SJCRH30 (cell line): ENCODE measurements around the gene PRKG1. TPM values are rescaled to one million over a fixed set of nuclear protein-coding genes. Genes with fewer than 3 reads are reported as not detected.
"Not testable (repeated sequence)": the region's sequence is repeated elsewhere in the genome, so short reads cannot be mapped to it uniquely, and the experiment has no call there.

Experiments used
- DNase-seq, 2 experiments: peaks; one replicate each; pipeline ENCODE4 v3.0.0-alpha.2; 2015 to 2020
- H3K27ac ChIP-seq: fragments of 250-450 bp; sonication (Bioruptor Pico); 2 replicates; pipeline ENCODE4 v1.5.1; 2020; ENCODE audit warnings: mild to moderate bottlenecking, moderate library complexity
- H3K27me3 ChIP-seq: fragments of 250-450 bp; sonication (Bioruptor Pico); 2 replicates; pipeline ENCODE4 v1.5.1; 2020; ENCODE audit warnings: mild to moderate bottlenecking, moderate library complexity
- H3K36me3 ChIP-seq: fragments of 250-450 bp; sonication (Bioruptor Pico); 2 replicates; pipeline ENCODE4 v1.5.1; 2020; ENCODE audit warnings: mild to moderate bottlenecking, moderate library complexity
- H3K4me1 ChIP-seq: fragments of 250-450 bp; sonication (Bioruptor Pico); 2 replicates; pipeline ENCODE4 v1.5.1; 2020; ENCODE audit warnings: mild to moderate bottlenecking, moderate library complexity
- H3K4me3 ChIP-seq: fragments of 250-450 bp; sonication (Bioruptor Pico); 2 replicates; pipeline ENCODE4 v1.5.1; 2020; ENCODE audit warnings: mild to moderate bottlenecking, moderate library complexity
- H3K9me3 ChIP-seq: fragments of 250-450 bp; sonication (Bioruptor Pico); replicated peaks from 2 replicates; pipeline ENCODE4 v1.5.1; 2020; ENCODE audit warnings: mild to moderate bottlenecking, moderate library complexity
- total RNA-seq: library from RNA; depleted of rRNA; stranded (reverse); fragments of >200 nt; shearing (Covaris generic); gene quantifications from 2 replicates; pipeline ENCODE4 v1.2.3, GENCODE V29; 2014

The PRKG1 gene
- total RNA-seq, 1 experiment from 2014 or later: 3.0 TPM

DNA sequence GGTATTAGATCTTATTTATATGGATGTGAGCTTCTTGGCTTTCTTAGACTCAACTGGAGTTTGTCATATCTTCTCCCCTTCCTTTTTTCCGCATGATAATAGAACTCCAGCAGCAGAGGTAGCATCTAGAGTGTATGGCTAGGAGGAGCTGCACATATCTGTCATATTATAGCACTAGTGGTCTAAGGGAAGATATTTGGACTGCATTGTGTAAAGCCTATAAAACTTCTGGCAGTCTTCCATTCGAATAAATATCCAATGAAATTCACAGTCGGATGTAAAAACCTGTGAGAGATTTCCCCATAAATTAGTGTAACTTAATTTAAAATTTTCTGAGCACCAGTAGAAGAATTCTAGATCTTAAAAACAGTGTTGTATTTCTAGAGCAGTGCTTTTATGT is 123.9 kb downstream of the PRKG1 start:
- Histone ChIP-seq H3K27me3 (no peaks in the 10 kb centered on the region), H3K36me3 (no peaks in the 10 kb centered on the region)
- DNase-seq: no peak

DNA sequence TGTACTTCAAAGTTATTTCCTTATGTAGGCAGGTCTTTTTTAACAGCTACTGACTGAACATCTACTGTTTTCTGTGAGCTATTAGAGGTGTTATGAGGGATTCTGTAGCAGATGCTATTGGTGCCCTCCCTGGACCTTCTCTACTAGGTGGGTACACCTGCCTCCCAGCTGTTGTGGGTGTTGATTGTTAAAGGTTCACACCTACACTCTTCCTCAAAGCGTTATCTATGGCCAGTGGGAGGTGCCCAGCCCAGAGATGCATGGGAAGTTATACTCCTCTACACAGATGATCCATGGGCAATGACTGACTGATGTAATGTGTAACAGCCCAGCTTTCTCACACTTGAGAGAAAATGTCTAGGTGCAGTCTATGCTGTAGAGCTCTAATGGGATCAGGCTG is 127.7 kb downstream of the PRKG1 start:
- H3K27ac ChIP-seq: no peak overlapping the region
- H3K4me1 ChIP-seq: no peaks in the 10 kb centered on the region
- no peak for DNase-seq
- no peaks in the 10 kb centered on the region for H3K9me3 ChIP-seq
- no peaks in the 10 kb centered on the region for H3K36me3 ChIP-seq
- no peak overlapping the region for H3K4me3 ChIP-seq
- H3K27me3 ChIP-seq: no peaks in the 10 kb centered on the region

More for the DNA sequence above, 123.9 kb downstream of the PRKG1 start:
- no peak overlapping the region for H3K27ac ChIP-seq
- H3K4me3 ChIP-seq: no peak overlapping the region
- no peaks in the 10 kb centered on the region for H3K4me1 ChIP-seq
- H3K9me3 ChIP-seq: no peaks in the 10 kb centered on the region

DNA sequence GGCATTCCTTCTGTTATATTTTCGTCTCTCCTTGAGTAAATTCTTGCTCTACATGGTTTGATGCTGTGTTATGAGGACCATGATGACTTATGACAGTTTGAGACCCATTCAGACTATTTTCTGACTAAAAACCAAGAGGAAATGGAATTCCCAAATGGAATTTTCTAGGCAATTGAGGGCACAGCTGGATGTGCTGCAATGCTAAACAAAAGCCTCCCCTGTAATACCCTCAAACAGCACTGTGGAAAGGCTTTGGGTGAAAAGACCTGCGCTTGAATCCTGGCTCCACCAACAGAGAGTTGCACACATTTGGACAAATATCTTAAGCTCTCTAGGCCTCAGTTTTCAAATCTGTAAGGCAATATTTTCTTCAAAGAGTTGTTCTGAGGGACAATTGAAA is 129.1 kb downstream of the PRKG1 start:
- Histone ChIP-seq H3K9me3 (no peaks in the 10 kb centered on the region), H3K27ac (no peak overlapping the region), H3K27me3 (no peaks in the 10 kb centered on the region)

DNA sequence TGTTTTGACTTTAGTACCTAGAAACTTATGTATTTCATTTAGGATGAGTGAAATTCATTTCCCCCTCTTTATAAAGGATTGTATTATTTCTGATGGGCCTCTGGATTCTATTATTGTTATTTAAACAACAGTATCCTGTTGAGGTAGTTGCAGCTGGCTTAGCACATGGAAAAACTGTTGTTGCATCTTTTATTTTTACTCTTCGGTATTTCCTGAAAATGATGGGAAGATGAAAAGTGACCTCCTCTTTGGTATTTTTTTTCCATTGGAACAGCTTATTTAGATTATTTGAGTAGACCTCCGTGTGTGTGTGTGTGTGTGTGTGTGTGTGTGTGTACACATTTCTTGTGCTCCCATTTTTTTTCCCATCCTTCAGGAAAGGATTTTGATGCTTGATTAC is 129.8 kb downstream of the PRKG1 start:
- H3K27ac ChIP-seq: no peak overlapping the region
- no peaks in the 10 kb centered on the region for H3K27me3 ChIP-seq
- no peaks in the 10 kb centered on the region for H3K4me1 ChIP-seq
- no peak for DNase-seq
- no peaks in the 10 kb centered on the region for H3K9me3 ChIP-seq
- H3K36me3 ChIP-seq: no peaks in the 10 kb centered on the region
- H3K4me3 ChIP-seq: no peak overlapping the region

More for the DNA sequence above, 129.1 kb downstream of the PRKG1 start:
- H3K36me3 ChIP-seq: no peaks in the 10 kb centered on the region
- no peaks in the 10 kb centered on the region for H3K4me1 ChIP-seq
- no peak for DNase-seq
- H3K4me3 ChIP-seq: no peak overlapping the region

DNA sequence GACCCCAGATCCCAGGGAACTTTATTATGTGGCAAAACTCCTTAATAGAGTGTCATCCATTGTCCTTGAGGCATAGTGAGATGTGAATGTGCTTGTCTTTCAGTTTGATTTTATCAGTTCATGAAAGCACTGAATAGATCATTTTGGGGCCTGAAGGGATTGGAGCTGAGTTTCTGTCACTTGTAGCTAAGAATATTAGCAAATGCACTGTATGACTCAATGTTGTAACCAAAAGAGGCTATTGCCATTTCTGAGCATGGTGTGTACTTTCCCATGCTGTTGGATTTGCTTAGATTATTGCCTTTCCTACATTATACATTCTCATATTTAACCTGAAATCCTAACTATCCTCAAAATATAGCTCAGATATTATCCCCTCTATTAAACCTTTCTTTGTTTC is 130.4 kb downstream of the PRKG1 start:
- no peak for DNase-seq
- H3K4me1 ChIP-seq: no peaks in the 10 kb centered on the region
- no peaks in the 10 kb centered on the region for H3K9me3 ChIP-seq
- H3K36me3 ChIP-seq: no peaks in the 10 kb centered on the region
- no peaks in the 10 kb centered on the region for H3K27me3 ChIP-seq
- H3K4me3 ChIP-seq: no peak overlapping the region
- H3K27ac ChIP-seq: no peak overlapping the region

DNA sequence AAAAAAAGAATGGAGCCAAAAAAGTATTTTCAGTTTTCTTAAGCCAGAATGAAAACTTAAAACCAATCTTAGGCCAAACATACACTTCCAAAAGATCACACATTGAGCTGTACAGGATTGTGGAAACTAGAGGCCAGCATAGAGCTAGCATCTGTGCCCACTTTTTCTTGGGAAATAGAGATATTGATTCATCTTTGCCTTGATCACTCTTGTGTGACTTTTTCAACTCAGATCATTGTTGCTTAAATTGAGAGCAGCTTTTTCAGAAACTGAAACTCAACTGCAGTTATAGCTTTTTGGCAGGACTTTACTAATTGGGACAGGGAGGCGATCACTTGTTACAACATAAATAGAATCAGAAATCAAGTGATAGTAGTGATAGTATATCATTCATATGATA is 132.2 kb downstream of the PRKG1 start:
- Histone ChIP-seq H3K4me3 (no peak overlapping the region), H3K27me3 (no peaks in the 10 kb centered on the region), H3K36me3 (no peaks in the 10 kb centered on the region), H3K9me3 (no peaks in the 10 kb centered on the region), H3K4me1 (no peaks in the 10 kb centered on the region), H3K27ac (no peak overlapping the region)
- DNase-seq: no peak

DNA sequence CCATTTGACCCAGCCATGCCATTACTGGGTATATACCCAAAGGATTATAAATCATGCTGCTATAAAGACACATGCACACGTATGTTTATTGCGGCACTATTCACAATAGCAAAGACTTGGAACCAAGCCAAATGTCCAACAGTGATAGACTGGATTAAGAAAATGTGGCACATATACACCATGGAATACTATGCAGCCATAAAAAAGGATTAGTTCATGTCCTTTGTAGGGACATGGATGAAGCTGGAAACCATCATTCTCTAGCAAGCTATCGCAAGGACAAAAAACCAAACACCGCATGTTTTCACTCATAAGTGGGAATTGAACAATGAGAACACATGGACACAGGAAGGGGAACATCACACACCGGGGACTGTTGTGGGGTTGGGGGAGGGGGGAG is 138.7 kb downstream of the PRKG1 start:
- DNase-seq, H3K36me3 ChIP-seq, H3K9me3 ChIP-seq, H3K4me1 ChIP-seq, H3K27ac ChIP-seq, H3K4me3 ChIP-seq, H3K27me3 ChIP-seq: not testable (repeated sequence)

DNA sequence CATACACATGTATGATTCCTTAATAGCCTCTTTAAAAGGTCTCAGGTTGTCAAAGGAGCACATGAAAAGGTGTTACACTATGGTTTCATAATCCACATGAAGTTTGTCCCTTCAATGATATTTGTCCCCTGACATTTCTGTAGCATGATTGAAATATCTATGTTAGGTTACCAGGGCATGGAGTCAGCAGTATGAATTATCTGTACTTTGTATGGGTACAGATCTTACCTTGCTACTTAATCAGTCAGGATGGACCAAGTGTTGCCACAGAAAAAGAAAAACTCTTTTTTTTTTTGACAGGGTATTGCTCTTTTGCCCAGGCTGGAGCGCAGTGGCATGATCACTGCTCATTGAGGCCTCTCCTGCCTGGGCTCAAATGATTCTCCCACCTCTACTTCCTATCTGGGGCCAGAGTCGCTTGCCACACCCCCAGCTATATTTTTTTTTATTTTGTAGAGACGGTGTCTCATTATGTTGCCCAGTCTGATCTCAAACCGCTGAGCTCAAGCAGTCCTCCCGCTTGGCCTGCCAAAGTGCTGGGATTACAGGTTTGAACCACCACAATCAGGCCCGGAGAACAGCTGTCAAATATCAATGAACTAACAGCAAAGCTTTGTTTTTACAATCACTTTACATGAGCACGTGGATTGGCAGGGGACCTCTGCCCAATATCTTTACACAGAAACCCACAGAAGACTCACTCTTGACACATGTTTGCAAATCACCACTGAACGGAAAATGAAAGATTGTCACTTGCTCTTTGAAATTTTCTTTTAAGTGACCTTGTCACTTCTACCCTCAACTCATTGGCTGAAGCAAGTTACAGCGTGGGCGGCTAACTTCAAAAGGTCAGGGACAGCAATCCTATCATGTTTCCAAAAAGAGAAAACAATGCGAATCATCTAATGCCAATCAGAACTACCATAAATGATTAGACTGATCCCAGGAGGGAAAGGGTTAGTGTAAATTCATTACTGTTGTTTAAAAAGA is 140.2 kb downstream of the PRKG1 start:
- H3K36me3 ChIP-seq: no peaks in the 10 kb centered on the region
- no peak overlapping the region for H3K4me3 ChIP-seq
- no peaks in the 10 kb centered on the region for H3K27me3 ChIP-seq
- DNase-seq: peak; percentile 34 to 54
- peaks cover 8% of the 10 kb centered on the region; the same call in 1 of the 2 replicates for H3K4me1 ChIP-seq
- H3K9me3 ChIP-seq: no peaks in the 10 kb centered on the region
- no peak overlapping the region for H3K27ac ChIP-seq

DNA sequence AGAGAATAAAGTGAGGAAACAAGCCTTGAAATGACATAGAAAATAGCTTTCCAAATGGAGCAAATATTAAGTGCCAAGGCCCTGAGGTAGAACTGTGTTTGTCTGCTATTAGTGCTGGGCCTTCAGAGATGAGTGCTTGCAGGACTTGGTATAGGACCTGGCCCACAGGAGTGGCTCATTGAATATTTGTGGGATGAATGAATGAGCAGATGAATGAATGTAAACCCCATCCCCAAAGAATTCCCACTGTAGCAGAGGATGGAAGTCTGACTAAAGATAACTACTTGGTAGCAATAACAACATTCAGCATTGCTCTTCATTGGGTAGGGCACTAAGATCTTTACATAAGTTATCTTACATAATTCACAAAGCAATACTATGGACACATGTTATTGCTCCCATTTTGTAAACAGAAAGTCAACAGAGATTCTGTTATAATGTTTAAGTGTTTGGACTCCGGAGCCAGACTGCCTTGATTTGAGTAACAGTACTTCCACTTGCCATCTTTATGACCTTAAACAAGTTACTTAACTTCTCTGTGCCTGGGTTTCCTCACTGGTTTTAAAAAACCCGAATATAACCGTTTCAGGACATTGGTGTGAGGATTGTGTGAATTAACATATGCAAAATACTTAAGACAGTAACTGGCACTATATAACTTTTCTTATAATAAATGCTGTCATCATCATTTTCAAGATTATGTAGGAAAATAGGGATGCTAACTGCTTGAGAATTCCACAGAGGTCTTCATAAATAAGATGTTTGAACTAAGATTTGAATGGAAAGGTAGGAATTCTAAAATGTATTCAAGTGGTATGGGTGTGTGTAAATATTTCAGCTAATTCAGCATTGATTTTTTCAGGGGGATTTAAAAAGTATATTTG is 141.9 kb downstream of the PRKG1 start:
- peaks cover 8% of the 10 kb centered on the region; the same call in 1 of the 2 replicates for H3K4me1 ChIP-seq
- no peak for DNase-seq
- no peaks in the 10 kb centered on the region for H3K27me3 ChIP-seq
- no peaks in the 10 kb centered on the region for H3K36me3 ChIP-seq
- no peaks in the 10 kb centered on the region for H3K9me3 ChIP-seq
- H3K27ac ChIP-seq: no peak overlapping the region
- no peak overlapping the region for H3K4me3 ChIP-seq

DNA sequence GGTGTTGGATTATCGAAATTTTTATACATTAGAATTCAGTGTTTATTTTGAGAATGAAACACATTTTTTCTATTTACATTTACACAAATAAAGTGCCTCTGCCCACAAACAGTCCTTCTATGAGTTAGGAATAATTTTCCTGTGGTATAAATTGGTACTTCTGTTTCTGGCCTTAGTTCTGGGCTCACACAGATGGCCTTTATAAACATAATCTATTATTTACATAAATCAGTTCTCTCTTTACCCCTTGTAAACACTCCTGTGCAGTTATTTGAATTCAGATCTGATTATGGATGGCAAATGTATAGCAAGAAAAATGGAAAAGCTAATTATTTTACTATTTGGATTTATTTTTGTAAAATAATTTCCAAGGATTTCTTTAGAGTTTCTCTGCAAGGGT is 143.2 kb downstream of the PRKG1 start:
- no peaks in the 10 kb centered on the region for H3K27me3 ChIP-seq
- no peak for DNase-seq
- no peaks in the 10 kb centered on the region for H3K9me3 ChIP-seq
- H3K4me3 ChIP-seq: no peak overlapping the region
- peaks cover 8% of the 10 kb centered on the region; the same call in 1 of the 2 replicates for H3K4me1 ChIP-seq
- no peak overlapping the region for H3K27ac ChIP-seq
- H3K36me3 ChIP-seq: no peaks in the 10 kb centered on the region

DNA sequence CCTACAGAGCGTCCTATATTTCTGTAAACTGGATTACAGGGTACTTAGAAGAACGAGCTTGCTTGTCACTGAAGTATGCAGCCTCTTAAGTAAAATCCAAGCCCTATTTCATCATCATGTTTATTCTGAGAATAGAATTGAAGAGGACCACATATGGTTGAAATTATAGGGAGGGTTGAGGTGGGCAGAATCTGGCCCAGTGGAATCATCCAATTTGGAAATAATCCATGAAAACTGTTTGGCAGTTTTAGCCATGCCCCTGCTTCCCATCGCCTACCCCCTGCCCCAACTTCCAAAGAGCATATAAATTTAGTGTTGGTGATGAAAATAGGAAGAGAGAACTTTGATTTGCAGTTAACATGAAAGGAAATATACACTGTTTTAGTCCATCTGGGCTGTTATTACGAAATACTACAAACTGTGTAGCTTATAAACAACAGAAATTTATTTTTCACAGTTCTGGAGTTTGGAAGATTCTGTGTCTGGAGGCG is 150.4 kb downstream of the PRKG1 start:
- Histone ChIP-seq H3K27ac (no peak overlapping the region), H3K36me3 (no peaks in the 10 kb centered on the region), H3K4me1 (no peaks in the 10 kb centered on the region), H3K4me3 (no peak overlapping the region), H3K27me3 (no peaks in the 10 kb centered on the region), H3K9me3 (no peaks in the 10 kb centered on the region)
- DNase-seq: no peak

DNA sequence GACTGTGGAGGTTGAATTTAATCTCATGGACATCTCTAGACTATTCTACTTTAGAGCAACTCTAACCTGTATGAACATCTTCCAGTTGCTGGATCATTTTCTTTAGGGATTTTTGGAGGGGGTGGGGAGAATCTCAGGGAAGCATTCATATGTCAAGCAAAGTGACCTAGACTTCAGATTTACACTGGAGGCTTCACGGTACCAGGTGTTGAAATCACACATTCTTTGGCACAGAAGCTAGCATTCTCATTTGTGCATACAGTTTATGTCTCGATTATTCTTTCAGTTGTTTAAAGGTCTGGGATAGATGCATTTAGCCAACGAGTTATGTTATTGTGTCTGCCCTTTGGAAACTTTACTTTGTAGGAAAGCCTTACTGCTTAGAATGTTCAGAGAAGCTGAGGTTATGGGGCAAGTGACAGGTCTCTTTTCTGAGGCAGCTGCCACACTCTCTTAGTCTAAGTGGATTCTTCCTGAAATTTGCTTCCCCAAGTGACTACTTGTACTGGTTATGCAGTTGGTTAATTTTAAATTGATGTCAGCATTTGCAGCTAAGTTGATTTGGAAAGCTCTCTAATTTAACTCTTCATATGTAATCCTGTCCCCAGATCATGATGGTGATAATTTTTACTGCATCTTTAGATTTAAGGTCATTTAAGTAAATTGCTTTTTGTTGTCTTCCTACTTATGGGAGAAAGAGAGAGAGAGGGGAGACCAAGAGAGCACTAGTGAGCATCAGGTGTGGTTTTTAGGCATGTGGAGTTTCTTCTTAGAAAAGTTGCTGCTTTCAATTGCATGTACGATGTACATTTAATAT is 153.8 kb downstream of the PRKG1 start:
- DNase-seq: no peak
- Histone ChIP-seq H3K36me3 (no peaks in the 10 kb centered on the region), H3K27me3 (no peaks in the 10 kb centered on the region), H3K4me3 (no peak overlapping the region), H3K27ac (no peak overlapping the region), H3K4me1 (no peaks in the 10 kb centered on the region), H3K9me3 (no peaks in the 10 kb centered on the region)

DNA sequence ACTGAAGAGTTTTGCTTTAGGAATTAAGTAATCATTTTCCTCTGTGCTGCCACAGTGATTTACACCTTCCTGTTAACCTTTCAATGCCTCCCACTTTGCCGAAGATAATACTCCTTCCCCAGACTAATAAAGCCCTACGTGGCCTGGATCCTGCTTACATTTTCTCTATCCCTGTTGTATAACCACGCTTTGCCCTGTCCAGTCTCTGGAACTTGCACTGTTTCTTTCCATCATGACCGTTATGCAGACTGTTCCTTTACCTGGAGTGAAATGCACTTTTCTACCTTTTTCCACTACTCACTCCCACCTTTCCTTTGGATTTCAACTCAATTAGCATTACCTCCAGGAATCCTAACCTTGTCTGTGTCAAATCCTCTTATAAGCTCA is 154.4 kb downstream of the PRKG1 start:
- no peak overlapping the region for H3K4me3 ChIP-seq
- DNase-seq: no peak
- H3K27ac ChIP-seq: no peak overlapping the region

DNA sequence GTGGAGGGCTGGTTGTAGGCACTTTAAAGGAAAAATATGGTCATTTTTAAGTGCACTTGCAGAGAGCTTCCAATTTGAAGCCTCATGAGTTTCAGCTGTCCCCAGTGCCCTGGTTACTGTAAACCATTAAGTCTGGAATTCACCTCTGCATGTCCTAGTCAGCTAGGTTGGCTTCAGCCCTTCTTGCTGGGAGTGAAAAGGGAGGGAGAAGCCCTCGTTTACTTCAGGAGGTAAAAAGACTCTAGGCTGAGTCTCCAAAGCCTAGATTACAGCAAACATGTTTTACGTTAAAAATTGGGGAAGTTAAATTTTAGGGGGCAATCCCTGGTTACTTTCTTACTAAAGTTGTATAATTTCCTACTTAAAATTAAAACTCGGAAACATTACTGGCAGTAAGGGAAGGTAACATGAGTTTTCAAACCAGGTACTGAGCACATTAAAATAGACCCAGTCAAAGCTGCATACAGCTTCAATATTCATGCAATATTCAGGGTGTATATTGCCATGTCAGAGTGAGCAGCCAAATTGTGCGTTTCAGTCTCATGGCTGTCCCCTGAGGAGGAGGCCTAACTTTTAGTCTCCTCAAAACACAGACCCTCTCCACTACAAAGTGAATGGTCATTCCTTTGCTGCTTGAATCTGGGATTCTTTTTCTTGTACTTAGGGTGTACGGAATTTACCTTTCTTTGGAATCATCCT is 156.7 kb downstream of the PRKG1 start:
- H3K27ac ChIP-seq: no peak overlapping the region
- no peaks in the 10 kb centered on the region for H3K9me3 ChIP-seq
- H3K27me3 ChIP-seq: no peaks in the 10 kb centered on the region
- no peaks in the 10 kb centered on the region for H3K36me3 ChIP-seq
- H3K4me3 ChIP-seq: no peak overlapping the region
- no peak for DNase-seq
- H3K4me1 ChIP-seq: no peaks in the 10 kb centered on the region

More for the DNA sequence above, 154.4 kb downstream of the PRKG1 start:
- Histone ChIP-seq H3K27me3 (no peaks in the 10 kb centered on the region), H3K4me1 (no peaks in the 10 kb centered on the region), H3K9me3 (no peaks in the 10 kb centered on the region), H3K36me3 (no peaks in the 10 kb centered on the region)
